HepG2 (cell line): ENCODE measurements around the gene ERBB3. TPM values are rescaled to one million over a fixed set of nuclear protein-coding genes. Genes with fewer than 3 reads are reported as not detected.

Experiments used
- CEBPB ChIP-seq: IDR thresholded peaks from 2 replicates; pipeline ENCODE4 v1.6.1; 2011; ENCODE audit warnings: low read depth, low read length, improper control_type of control experiment, borderline replicate concordance
- ELF3 ChIP-seq: IDR thresholded peaks from 2 replicates; pipeline ENCODE4 v1.6.1; 2016; ENCODE audit warnings: missing genetic modification reagents, missing compliant biosample characterization
- HDAC1 ChIP-seq: sonication (generic); formaldehyde crosslinking; IDR thresholded peaks from 2 replicates; pipeline ENCODE4 v1.5.1; 2020; ENCODE audit warnings: mild to moderate bottlenecking, missing genetic modification reagents
- HNF4G ChIP-seq, 2 experiments: sonication (generic) in 1 of 2; formaldehyde crosslinking in 1 of 2; IDR thresholded peaks; 2 replicates each; pipeline versions ENCODE4 v1.4.0 to v1.6.1; 2011 to 2020; ENCODE audit warnings: borderline replicate concordance in 2 of 2, low read depth in 2 of 2, mild to moderate bottlenecking in 2 of 2, low read length in 1 of 2, missing genetic modification reagents in 1 of 2, moderate library complexity in 1 of 2
- IKZF1 ChIP-seq: fragments of 450-650 bp; IDR thresholded peaks from 2 replicates; pipeline ENCODE4 v1.7.1; 2016
- LCORL ChIP-seq, 2 experiments: fragments of 450-650 bp in 1 of 2; sonication (generic) in 1 of 2; formaldehyde crosslinking in 1 of 2; IDR thresholded peaks; 2 replicates each; pipeline versions ENCODE4 v1.5.0 to v1.6.1; 2017 to 2020; ENCODE audit warnings: antibody characterized with exemption in 1 of 2, missing genetic modification reagents in 1 of 2
- MED1 ChIP-seq: sonication (generic); formaldehyde crosslinking; IDR thresholded peaks from 2 replicates; pipeline ENCODE4 v1.4.0; 2020; ENCODE audit warnings: missing genetic modification reagents
- RAD51 ChIP-seq: fragments of 450-650 bp; IDR thresholded peaks from 2 replicates; pipeline ENCODE4 v1.6.1; 2016; ENCODE audit warnings: borderline replicate concordance
- REPIN1 ChIP-seq: sonication (generic); formaldehyde crosslinking; IDR thresholded peaks from 2 replicates; pipeline ENCODE4 v1.8.0; 2022; ENCODE audit warnings: missing genetic modification reagents, low read depth, mild to moderate bottlenecking, borderline replicate concordance
- RXRA ChIP-seq: sonication (generic); formaldehyde crosslinking; IDR thresholded peaks from 2 replicates; pipeline ENCODE4 v1.5.1; 2020; ENCODE audit warnings: missing genetic modification reagents
- SIX1 ChIP-seq: sonication (generic); formaldehyde crosslinking; IDR thresholded peaks from 2 replicates; pipeline ENCODE4 v1.4.0; 2020; ENCODE audit warnings: missing genetic modification reagents, borderline replicate concordance
- YY1 ChIP-seq: IDR thresholded peaks from 2 replicates; pipeline ENCODE4 v1.6.1; 2011; ENCODE audit warnings: low read length, low read depth, moderate library complexity, mild to moderate bottlenecking; ENCODE audit not compliant: insufficient read depth, insufficient replicate concordance
- ZBTB40 ChIP-seq, 2 experiments: fragments of 450-650 bp in 1 of 2; sonication (generic) in 1 of 2; formaldehyde crosslinking in 1 of 2; IDR thresholded peaks; 2 replicates each; pipeline versions ENCODE4 v1.6.1 to v1.8.0; 2016 to 2022; ENCODE audit warnings: antibody characterized with exemption in 1 of 2, mild to moderate bottlenecking in 1 of 2, missing genetic modification reagents in 1 of 2
- ZNF333 ChIP-seq: sonication (generic); formaldehyde crosslinking; IDR thresholded peaks from 2 replicates; pipeline ENCODE4 v1.4.0; 2020; ENCODE audit warnings: mild to moderate bottlenecking, missing genetic modification reagents, borderline replicate concordance
- ZNF414 ChIP-seq: sonication (generic); formaldehyde crosslinking; IDR thresholded peaks from 2 replicates; pipeline ENCODE4 v1.5.0; 2020; ENCODE audit warnings: missing genetic modification reagents
- ZNF749 ChIP-seq: sonication (generic); formaldehyde crosslinking; IDR thresholded peaks from 2 replicates; pipeline ENCODE4 v1.8.0; 2022; ENCODE audit warnings: mild to moderate bottlenecking, missing genetic modification reagents, moderate library complexity, borderline replicate concordance
- ZNF850 ChIP-seq: sonication (generic); formaldehyde crosslinking; conservative IDR thresholded peaks from 2 replicates; pipeline ENCODE4 v1.9.0; 2021; ENCODE audit warnings: mild to moderate bottlenecking, missing genetic modification reagents
- ZSCAN20 ChIP-seq: sonication (generic); formaldehyde crosslinking; IDR thresholded peaks from 2 replicates; pipeline ENCODE4 v1.4.0; 2020; ENCODE audit warnings: missing genetic modification reagents, mild to moderate bottlenecking, borderline replicate concordance
- ZSCAN21 ChIP-seq: sonication (generic); formaldehyde crosslinking; IDR thresholded peaks from 2 replicates; pipeline ENCODE4 v1.8.0; 2022; ENCODE audit warnings: mild to moderate bottlenecking, missing genetic modification reagents, moderate library complexity, borderline replicate concordance
- ZSCAN29 ChIP-seq: sonication (generic); formaldehyde crosslinking; conservative IDR thresholded peaks from 2 replicates; pipeline ENCODE4 v1.4.0; 2020; ENCODE audit warnings: mild to moderate bottlenecking, missing genetic modification reagents
- polyA plus RNA-seq, 8 experiments: library from polyadenylated mRNA; depleted of rRNA in 3 of 8; stranded (reverse) in 7 of 8; unstranded in 1 of 8; fragments of >200 nt; fragmentation: Illumina TruSeq in 4 of 8; extraction: Trizol in 4 of 8; gene quantifications; 2 replicates each; pipeline versions ENCODE4 v1.2.1 to v1.2.3, GENCODE V29; 2011 to 2016; ENCODE audit warnings: low read depth in 4 of 8, missing spikeins in 1 of 8, mixed read lengths in 1 of 8; ENCODE audit not compliant: insufficient read depth in 1 of 8
- total RNA-seq, 5 experiments: library from RNA; depleted of rRNA; stranded (reverse); fragments of >200 nt; fragmentation: Illumina TruSeq; extraction: Trizol; gene quantifications; 2 replicates each; pipeline ENCODE4 v1.2.3, GENCODE V29; 2016; ENCODE audit warnings: low read depth in 1 of 5

Gene ERBB3
- total and polyA plus RNA-seq, 2 of the 13 experiments (the other 11 are each of a cell fraction or from before 2014, with no cell fraction given) = 93.6 to 358 TPM

- TF ChIP-seq ZSCAN29 = no peak
- TF ChIP-seq ZBTB40 (IDR thresholded peaks at IDR 0.05) = no peak
- TF ChIP-seq ZBTB40 (CRISPR knock-in tag; IDR thresholded peaks at IDR 0.05) = peak; percentile 20; the same call in 1 of the 2 replicates
- peak; percentile 57 for TF ChIP-seq HDAC1 (CRISPR knock-in tag)
- TF ChIP-seq ZSCAN20 (CRISPR knock-in tag) = no peak
- peak; percentile 14; the same call in 1 of the 2 replicates for TF ChIP-seq REPIN1 (CRISPR knock-in tag)
- peak; percentile 76; the same call in 1 of the 2 replicates for TF ChIP-seq MED1 (CRISPR knock-in tag)
- TF ChIP-seq ZNF749 (CRISPR knock-in tag) = no peak
- TF ChIP-seq CEBPB = peak; percentile 88; the same call in 1 of the 2 replicates
- no peak for TF ChIP-seq ZNF333 (CRISPR knock-in tag)
- peak; percentile 90 for TF ChIP-seq ELF3 (CRISPR knock-in tag)
- no peak for TF ChIP-seq ZSCAN21 (CRISPR knock-in tag)
- TF ChIP-seq ZNF414 (CRISPR knock-in tag) = peak; percentile 56
- no peak for TF ChIP-seq IKZF1
- TF ChIP-seq HNF4G (IDR thresholded peaks at IDR 0.05; ENCODE audit: borderline replicate concordance, low read depth, low read length) = peak; percentile 66; the same call in 1 of the 2 replicates
- TF ChIP-seq HNF4G (CRISPR knock-in tag; IDR thresholded peaks at IDR 0.05; ENCODE audit: borderline replicate concordance, low read depth) = peak; percentile 66; the same call in 1 of the 2 replicates
- no peak for TF ChIP-seq LCORL (IDR thresholded peaks at IDR 0.05)
- peak; percentile 15 for TF ChIP-seq LCORL (CRISPR knock-in tag; IDR thresholded peaks at IDR 0.05)
- TF ChIP-seq ZNF850 (CRISPR knock-in tag) = no peak
- TF ChIP-seq SIX1 = no peak
- TF ChIP-seq RAD51 = no peak
- TF ChIP-seq YY1 = no peak
- TF ChIP-seq RXRA = peak; percentile 95
Observed at GRCh38 chr12:56080556-56081138, 682 bp downstream of the ERBB3 start (continued).
